ENCODE measurements around the gene CD6. TPM values are rescaled to one million over a fixed set of nuclear protein-coding genes. Genes with fewer than 3 reads are reported as not detected.

CD6 gene
- polyA plus RNA-seq, 1 donor (not counting 4 experiments of a cell fraction or from before 2014, with no cell fraction given): 0.03 TPM

- DNase-seq (ENCODE audit: low read depth, low spot score) (no peak), FAIRE-seq (no peak)
- H3K4me2 ChIP-seq (ENCODE audit: control insufficient read depth, extremely low read depth, insufficient read depth, low read depth, low read length): no peak overlapping the region
- H3K4me3 ChIP-seq (ENCODE audit: control insufficient read depth in 2 of 3, extremely low read depth in 1 of 3, insufficient read depth in 2 of 3, low read depth in 1 of 3, low read length in 3 of 3): no peak overlapping the region
- H4K20me1 ChIP-seq (ENCODE audit: control insufficient read depth, extremely low read depth, insufficient read depth, low read length): no peaks in the 10 kb centered on the region
- no peak overlapping the region for H2AFZ ChIP-seq (ENCODE audit: control insufficient read depth, low read length)
- H3K27ac ChIP-seq (ENCODE audit: control insufficient read depth, insufficient read depth, low read length): no peak overlapping the region
- dilution Hi-C loops (cut with MboI; ENCODE audit: extremely low pct_ligation_motif_present, low sequenced_read_pairs): no loop called here
- H3K79me2 ChIP-seq (ENCODE audit: control insufficient read depth, insufficient read depth, low read length): no peaks in the 10 kb centered on the region
- no peaks in the 10 kb centered on the region for H3K9me3 ChIP-seq (ENCODE audit: control insufficient read depth, low read depth, low read length)
- H3K9ac ChIP-seq (ENCODE audit: control insufficient read depth, extremely low read depth, insufficient read depth, low read length): no peak overlapping the region
- H3K9me1 ChIP-seq (ENCODE audit: control insufficient read depth, extremely low read depth, insufficient read depth, low read length): no peaks in the 10 kb centered on the region
- H3K27me3 ChIP-seq (ENCODE audit: control insufficient read depth, extremely low read depth, insufficient read depth, low read length): peaks cover 46% of the 10 kb centered on the region
- peaks cover 5% of the 10 kb centered on the region for H3K4me1 ChIP-seq (ENCODE audit: control insufficient read depth, extremely low read depth, insufficient read depth, low read length)
- no peaks in the 10 kb centered on the region for H3K36me3 ChIP-seq (ENCODE audit: control insufficient read depth in 2 of 2, extremely low read depth in 1 of 2, insufficient read depth in 2 of 2, low read length in 2 of 2)
- no peak for TF ChIP-seq CTCF (optimal IDR thresholded peaks at IDR 0.05 in 1 of 3, IDR thresholded peaks at IDR 0.05 in 1 of 3, conservative IDR thresholded peaks at IDR 0.05 in 1 of 3; ENCODE audit: extremely low read depth in 1 of 3, insufficient read depth in 2 of 3, low read length in 3 of 3)
- no peak for TF ChIP-seq EZH2 (IDR thresholded peaks at IDR 0.05; ENCODE audit: low read length)
Measured at GRCh38 chr11:61010466-61011228, 39.2 kb downstream of the CD6 start.

- dilution Hi-C loops (cut with MboI; ENCODE audit: extremely low pct_ligation_motif_present, low sequenced_read_pairs): no loop called here
- Histone ChIP-seq H2AFZ (ENCODE audit: control insufficient read depth, low read length) (no peak overlapping the region), H3K4me3 (ENCODE audit: control insufficient read depth in 2 of 3, extremely low read depth in 1 of 3, insufficient read depth in 2 of 3, low read depth in 1 of 3, low read length in 3 of 3) (no peak overlapping the region), H3K36me3 (ENCODE audit: control insufficient read depth in 2 of 2, extremely low read depth in 1 of 2, insufficient read depth in 2 of 2, low read length in 2 of 2) (no peaks in the 10 kb centered on the region), H3K9me3 (ENCODE audit: control insufficient read depth, low read depth, low read length) (no peaks in the 10 kb centered on the region), H3K27ac (ENCODE audit: control insufficient read depth, insufficient read depth, low read length) (no peak overlapping the region), H3K9ac (ENCODE audit: control insufficient read depth, extremely low read depth, insufficient read depth, low read length) (no peak overlapping the region), H3K79me2 (ENCODE audit: control insufficient read depth, insufficient read depth, low read length) (no peaks in the 10 kb centered on the region), H4K20me1 (ENCODE audit: control insufficient read depth, extremely low read depth, insufficient read depth, low read length) (no peaks in the 10 kb centered on the region), H3K9me1 (ENCODE audit: control insufficient read depth, extremely low read depth, insufficient read depth, low read length) (no peaks in the 10 kb centered on the region), H3K27me3 (ENCODE audit: control insufficient read depth, extremely low read depth, insufficient read depth, low read length) (peaks cover 43% of the 10 kb centered on the region), H3K4me2 (ENCODE audit: control insufficient read depth, extremely low read depth, insufficient read depth, low read depth, low read length) (no peak overlapping the region), H3K4me1 (ENCODE audit: control insufficient read depth, extremely low read depth, insufficient read depth, low read length) (peaks cover 5% of the 10 kb centered on the region)
- TF ChIP-seq CTCF (optimal IDR thresholded peaks at IDR 0.05 in 1 of 3, IDR thresholded peaks at IDR 0.05 in 1 of 3, conservative IDR thresholded peaks at IDR 0.05 in 1 of 3; ENCODE audit: extremely low read depth in 1 of 3, insufficient read depth in 2 of 3, low read length in 3 of 3) (no peak), EZH2 (IDR thresholded peaks at IDR 0.05; ENCODE audit: low read length) (no peak)
- FAIRE-seq (no peak), DNase-seq (ENCODE audit: low read depth, low spot score) (no peak)
Measured at GRCh38 chr11:61011229-61011870, 39.9 kb downstream of the CD6 start.

All from keratinocyte (primary cell).